ENCODE measurements around the gene CDK14. TPM values are rescaled to one million over a fixed set of nuclear protein-coding genes. Genes with fewer than 3 reads are reported as not detected.

CDK14 gene
- total and polyA plus RNA-seq, 4 donors = 4.2 to 12.4 (median 7.4) TPM

GRCh38 chr7:91250706-91251105 is 654.6 kb downstream of the CDK14 start (continued):
- TF ChIP-seq NR2F2 (IDR thresholded peaks at IDR 0.05) = no peak
- TF ChIP-seq FOXA1 (IDR thresholded peaks at IDR 0.05) = no peak
- no peak for TF ChIP-seq REST (IDR thresholded peaks at IDR 0.05)

GRCh38 chr7:91251877-91252276 is 655.8 kb downstream of the CDK14 start:
- TF ChIP-seq RAD21 (IDR thresholded peaks at IDR 0.05) (no peak), EGR1 (IDR thresholded peaks at IDR 0.05; ENCODE audit: low read depth in 2 of 2) (no peak), JUND (IDR thresholded peaks at IDR 0.05) (no peak), MAX (IDR thresholded peaks at IDR 0.05) (no peak), GABPA (IDR thresholded peaks at IDR 0.05 in 1 of 2, conservative IDR thresholded peaks at IDR 0.05 in 1 of 2) (no peak)
- DNase-seq (ENCODE audit: low spot score) = no peak
- 91% methylated on average over 3 of the region's 3 CpGs for WGBS

More at GRCh38 chr7:91251877-91252276, 655.8 kb downstream of the CDK14 start:
- H3K9ac ChIP-seq (ENCODE audit: low read depth in 1 of 2, low read length in 2 of 2) = no peak overlapping the region
- H3K4me1 ChIP-seq (ENCODE audit: control insufficient read depth in 4 of 4, insufficient read depth in 4 of 4, low read length in 3 of 4) = no peaks in the 10 kb centered on the region
- no peak overlapping the region for H3K4me3 ChIP-seq (ENCODE audit: low read depth in 1 of 3, low read length in 3 of 3)
- H3K36me3 ChIP-seq (ENCODE audit: control insufficient read depth in 4 of 4, insufficient read depth in 3 of 4, low read depth in 1 of 4, low read length in 3 of 4) = no peaks in the 10 kb centered on the region
- no peaks in the 10 kb centered on the region for H3K9me3 ChIP-seq (ENCODE audit: control insufficient read depth in 4 of 4, low read length in 3 of 4)
- no peak overlapping the region for H3K27ac ChIP-seq (ENCODE audit: low read depth in 1 of 2, low read length in 2 of 2)
- H3K27me3 ChIP-seq (ENCODE audit: control insufficient read depth in 4 of 4, insufficient read depth in 4 of 4, low read length in 3 of 4) = no peaks in the 10 kb centered on the region

Other genes starting within 250 kb of the CDK14 start
- 10 to 100 TPM in 1 of 2 donors, 1 to 10 TPM in 1; 6.5 to 18.9 TPM for gene GTPBP10, start 249.6 kb upstream of the CDK14 start, total RNA-seq
- 10 to 100 TPM in 1 of 2 donors, 1 to 10 TPM in 1; 7.2 to 17.3 TPM for gene GTPBP10, start 249.6 kb upstream of the CDK14 start, polyA plus RNA-seq
- 10 to 100 TPM; 23.6 to 50.0 TPM for gene CLDN12, start 192.9 kb upstream of the CDK14 start, total RNA-seq
- gene CLDN12, start 192.9 kb upstream of the CDK14 start, polyA plus RNA-seq = 10 to 100 TPM; 22.5 to 23.7 TPM
- not detected for gene PTTG1IP2, start 126.7 kb upstream of the CDK14 start, total RNA-seq
- 1 to 10 TPM in 1 of 2 donors, not detected in 1; 2.0 TPM for gene PTTG1IP2, start 126.7 kb upstream of the CDK14 start, polyA plus RNA-seq